HL-60 (cell line): ENCODE data around the gene NETO2.
"Not testable (repeated sequence)": the region's sequence is repeated elsewhere in the genome, so short reads cannot be mapped to it uniquely, and the experiment has no call there.

Experiments used
- GABPA ChIP-seq: IDR thresholded peaks from 2 replicates; pipeline ENCODE4 v1.6.1; 2012; ENCODE audit warnings: low read depth
- POLR2AphosphoS5 ChIP-seq: IDR thresholded peaks from 2 replicates; pipeline ENCODE4 v1.6.1; 2012; ENCODE audit warnings: low read depth
- SPI1 ChIP-seq: IDR thresholded peaks from 2 replicates; pipeline ENCODE4 v1.6.1; 2012; ENCODE audit warnings: low read depth, mild to moderate bottlenecking, borderline replicate concordance
- TF ChIP-seq, protein P1 (sequence below): IDR thresholded peaks from one replicate; pipeline ENCODE4 v1.5.1; 2011; ENCODE audit warnings: low read length, control low read depth, inconsistent platforms; ENCODE audit not compliant: insufficient read depth

DNA sequence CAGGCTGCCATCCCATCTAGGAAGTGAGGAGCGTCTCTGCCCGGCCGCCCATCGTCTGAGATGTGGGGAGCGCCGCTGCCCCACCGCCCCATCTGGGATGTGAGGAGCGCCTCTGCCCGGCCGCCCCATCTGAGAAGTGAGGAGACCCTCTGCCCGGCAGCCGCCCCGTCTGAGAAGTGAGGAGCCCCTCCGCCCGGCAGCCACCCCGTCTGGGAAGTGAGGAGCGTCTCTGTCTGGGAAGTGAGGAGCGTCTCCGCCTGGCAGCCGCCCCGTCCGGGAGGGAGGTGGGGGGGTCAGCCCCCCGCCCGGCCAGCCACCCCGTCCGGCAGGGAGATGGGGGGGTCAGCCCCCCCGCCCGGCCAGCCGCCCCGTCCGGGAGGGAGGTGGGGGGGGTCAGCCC lies 37.3 kb upstream of the NETO2 start:
- TF ChIP-seq, protein P1, sequence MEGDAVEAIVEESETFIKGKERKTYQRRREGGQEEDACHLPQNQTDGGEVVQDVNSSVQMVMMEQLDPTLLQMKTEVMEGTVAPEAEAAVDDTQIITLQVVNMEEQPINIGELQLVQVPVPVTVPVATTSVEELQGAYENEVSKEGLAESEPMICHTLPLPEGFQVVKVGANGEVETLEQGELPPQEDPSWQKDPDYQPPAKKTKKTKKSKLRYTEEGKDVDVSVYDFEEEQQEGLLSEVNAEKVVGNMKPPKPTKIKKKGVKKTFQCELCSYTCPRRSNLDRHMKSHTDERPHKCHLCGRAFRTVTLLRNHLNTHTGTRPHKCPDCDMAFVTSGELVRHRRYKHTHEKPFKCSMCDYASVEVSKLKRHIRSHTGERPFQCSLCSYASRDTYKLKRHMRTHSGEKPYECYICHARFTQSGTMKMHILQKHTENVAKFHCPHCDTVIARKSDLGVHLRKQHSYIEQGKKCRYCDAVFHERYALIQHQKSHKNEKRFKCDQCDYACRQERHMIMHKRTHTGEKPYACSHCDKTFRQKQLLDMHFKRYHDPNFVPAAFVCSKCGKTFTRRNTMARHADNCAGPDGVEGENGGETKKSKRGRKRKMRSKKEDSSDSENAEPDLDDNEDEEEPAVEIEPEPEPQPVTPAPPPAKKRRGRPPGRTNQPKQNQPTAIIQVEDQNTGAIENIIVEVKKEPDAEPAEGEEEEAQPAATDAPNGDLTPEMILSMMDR: not testable (repeated sequence)
- not testable (repeated sequence) for TF ChIP-seq SPI1, GABPA, POLR2AphosphoS5
